Measurements from ENCODE around the gene RABEP2.

DNA sequence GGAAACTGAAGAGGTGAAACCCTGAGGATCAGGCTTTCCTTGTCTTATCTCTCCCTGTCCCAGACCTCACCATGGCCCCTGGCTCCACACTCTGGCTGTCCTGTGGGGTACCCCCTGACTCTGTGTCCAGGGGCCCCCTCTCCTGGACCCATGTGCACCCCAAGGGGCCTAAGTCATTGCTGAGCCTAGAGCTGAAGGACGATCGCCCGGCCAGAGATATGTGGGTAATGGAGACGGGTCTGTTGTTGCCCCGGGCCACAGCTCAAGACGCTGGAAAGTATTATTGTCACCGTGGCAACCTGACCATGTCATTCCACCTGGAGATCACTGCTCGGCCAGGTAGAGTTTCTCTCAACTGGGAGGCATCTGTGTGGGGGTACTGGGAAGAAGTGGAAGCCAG is 8.1 kb upstream of the RABEP2 start:
- TF ChIP-seq, protein P1, sequence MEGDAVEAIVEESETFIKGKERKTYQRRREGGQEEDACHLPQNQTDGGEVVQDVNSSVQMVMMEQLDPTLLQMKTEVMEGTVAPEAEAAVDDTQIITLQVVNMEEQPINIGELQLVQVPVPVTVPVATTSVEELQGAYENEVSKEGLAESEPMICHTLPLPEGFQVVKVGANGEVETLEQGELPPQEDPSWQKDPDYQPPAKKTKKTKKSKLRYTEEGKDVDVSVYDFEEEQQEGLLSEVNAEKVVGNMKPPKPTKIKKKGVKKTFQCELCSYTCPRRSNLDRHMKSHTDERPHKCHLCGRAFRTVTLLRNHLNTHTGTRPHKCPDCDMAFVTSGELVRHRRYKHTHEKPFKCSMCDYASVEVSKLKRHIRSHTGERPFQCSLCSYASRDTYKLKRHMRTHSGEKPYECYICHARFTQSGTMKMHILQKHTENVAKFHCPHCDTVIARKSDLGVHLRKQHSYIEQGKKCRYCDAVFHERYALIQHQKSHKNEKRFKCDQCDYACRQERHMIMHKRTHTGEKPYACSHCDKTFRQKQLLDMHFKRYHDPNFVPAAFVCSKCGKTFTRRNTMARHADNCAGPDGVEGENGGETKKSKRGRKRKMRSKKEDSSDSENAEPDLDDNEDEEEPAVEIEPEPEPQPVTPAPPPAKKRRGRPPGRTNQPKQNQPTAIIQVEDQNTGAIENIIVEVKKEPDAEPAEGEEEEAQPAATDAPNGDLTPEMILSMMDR (conservative IDR thresholded peaks at IDR 0.05; ENCODE audit: low read length): no peak
- TF ChIP-seq EZH2phosphoT487 (IDR thresholded peaks at IDR 0.05; ENCODE audit: borderline replicate concordance): no peak
